HG03565 (cell line): ENCODE data around the gene EPM2A.

Experiments
- ATAC-seq: cut with Tn5 transposase; IDR thresholded peaks from one replicate; pipeline ENCODE4 v1.9.1; 2021; ENCODE audit warnings: mild to moderate bottlenecking, moderate library complexity; ENCODE audit not compliant: unreplicated experiment

Gene EPM2A

DNA sequence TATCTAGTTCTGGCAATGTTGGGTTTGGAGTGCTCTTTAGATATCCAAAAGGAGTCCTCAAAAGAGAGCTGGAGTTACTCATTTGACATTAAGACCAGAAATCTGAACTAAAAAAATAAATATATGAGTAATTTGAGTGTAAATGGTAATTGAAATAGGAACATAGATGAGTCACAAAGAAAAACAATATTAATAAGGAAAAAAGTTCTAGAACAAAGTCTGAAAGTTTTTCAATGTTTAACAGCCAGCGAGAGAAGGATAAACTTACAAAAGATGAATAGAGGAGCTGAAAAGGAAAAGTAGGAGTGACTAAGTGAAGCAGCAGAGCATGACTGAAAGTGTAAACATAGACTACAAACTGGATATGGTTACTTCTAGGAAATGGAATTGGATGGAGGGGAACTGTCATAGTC is 46.8 kb downstream of the EPM2A start:
- ATAC-seq: no peak

DNA sequence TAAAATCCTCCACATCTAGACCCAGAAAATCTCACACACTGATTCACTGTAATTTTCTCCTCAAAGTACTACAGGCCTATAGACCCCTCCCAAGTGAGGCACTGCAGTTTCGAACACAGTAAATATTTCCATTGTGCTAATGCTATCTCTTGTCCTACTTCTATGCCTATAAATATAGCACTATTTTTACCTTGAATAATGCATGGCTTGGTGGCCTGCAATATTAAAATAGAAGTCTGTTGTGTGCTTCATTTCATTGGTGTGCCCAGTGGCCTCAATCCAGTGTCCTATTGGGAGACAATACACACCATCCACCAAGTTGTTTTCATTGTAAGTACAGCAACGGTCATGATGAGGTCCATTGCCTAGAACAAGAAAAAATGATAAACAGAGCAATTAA is 49.4 kb downstream of the EPM2A start:
- no peak for ATAC-seq

DNA sequence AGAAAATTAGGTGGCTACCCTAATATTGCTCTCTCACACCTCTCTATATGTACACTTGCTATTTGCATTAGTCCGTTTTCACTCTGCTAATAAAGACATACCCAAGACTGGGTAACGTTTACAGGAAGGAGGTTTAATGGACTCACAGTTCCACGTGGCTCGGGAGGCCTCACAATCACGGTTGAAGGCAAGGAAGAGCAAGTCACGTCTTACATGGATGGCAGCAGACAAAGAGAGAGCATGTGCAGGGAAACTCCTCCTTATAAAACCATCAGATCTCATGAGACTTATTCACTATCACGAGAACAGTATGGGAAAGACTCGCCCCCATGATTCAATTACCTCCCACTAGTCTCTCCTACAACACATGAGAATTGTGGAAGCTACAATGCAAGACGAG is 53.4 kb downstream of the EPM2A start:
- ATAC-seq: no peak

DNA sequence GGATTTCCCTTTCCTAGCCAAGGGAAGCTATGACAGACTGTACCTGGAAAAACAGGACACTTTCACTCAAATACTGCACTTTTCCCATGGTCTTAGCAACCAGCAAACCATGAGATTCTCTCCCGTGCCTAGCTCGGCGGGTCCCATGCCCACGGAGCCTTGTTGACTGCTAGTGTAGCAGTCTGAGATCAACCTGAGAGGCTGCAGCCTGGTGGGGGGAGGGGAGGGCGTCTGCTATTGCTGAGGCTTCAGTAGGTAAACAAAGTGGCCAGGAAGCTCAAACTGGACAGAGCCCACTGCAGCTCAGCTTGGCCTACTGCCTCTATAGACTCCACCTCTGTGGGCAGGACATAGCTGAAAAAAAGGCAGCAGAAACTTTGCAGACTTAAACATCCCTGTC is 61.8 kb downstream of the EPM2A start:
- ATAC-seq: no peak

DNA sequence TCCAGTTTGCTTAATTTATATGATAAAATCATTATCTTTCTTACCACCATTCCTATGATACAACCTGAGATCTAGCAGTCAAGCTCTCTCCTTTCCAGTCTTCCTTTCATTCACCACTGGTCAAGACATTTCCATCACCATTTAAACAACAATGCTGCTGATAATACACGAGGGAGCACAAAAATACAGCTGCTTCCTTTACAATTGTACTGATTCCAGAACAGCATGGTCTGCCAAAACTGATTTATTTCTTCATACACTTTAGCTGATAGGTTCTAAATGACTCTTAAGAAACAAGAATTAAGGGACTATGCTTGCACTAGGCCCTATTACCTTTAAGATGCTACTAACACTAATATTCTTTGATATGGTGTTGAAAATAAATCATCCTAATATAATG is 65.0 kb downstream of the EPM2A start:
- ATAC-seq: no peak

DNA sequence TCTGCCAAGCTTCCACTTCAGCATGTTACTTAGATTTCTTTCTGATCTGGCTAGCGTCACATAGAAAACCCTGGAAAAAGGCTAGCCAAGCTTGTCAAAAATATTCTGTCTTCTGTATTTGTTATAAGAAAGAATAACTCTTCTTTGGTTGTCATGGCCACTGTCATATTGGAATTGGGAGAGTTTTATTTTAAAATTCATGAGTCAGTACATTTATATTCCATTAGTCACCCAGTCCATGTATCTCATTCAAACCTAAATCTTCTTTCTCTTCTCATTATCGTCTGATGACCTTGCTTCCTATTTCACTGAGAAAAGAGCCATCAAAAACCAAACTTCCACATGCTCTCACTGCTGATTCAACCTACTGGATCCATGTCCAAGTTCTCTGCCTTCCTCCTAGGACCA is 65.7 kb downstream of the EPM2A start:
- no peak for ATAC-seq

DNA sequence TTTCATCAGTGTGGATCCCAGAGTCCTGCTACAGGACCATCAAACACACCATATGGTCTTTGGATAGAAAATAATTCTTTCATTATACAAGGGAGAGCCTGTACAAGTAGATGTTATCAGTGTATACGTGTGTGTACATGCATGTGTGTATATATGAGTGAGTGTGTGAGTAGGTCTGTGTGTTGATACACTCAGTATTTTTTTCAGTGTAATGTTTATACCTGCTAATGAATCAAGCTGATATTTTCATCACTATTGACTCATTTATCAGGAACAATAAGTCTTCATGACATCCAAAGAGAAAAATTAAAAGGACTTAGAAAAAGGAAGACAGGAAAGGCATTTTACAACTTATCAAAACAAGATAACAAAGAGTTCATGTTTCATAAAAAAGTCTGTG is 66.5 kb downstream of the EPM2A start:
- no peak for ATAC-seq

DNA sequence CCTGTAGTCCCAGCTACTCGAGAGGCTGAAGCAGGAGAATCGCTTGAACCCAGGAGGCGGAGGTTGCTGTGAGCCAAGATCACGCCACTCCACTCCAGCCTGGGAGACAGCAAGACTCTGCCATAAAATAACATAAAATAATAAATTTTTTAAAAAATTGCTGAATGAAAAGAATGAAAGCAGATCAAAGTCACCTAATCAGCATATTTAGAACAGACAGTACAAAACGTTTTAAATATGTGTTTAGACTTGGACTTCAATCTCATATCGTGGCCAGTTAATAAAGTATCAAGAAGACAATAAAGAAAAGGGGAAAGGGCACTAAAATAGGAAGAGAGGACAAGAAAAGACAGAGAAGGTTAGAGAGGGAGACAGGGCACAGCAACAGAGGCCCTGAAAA is 74.6 kb downstream of the EPM2A start:
- ATAC-seq: no peak

DNA sequence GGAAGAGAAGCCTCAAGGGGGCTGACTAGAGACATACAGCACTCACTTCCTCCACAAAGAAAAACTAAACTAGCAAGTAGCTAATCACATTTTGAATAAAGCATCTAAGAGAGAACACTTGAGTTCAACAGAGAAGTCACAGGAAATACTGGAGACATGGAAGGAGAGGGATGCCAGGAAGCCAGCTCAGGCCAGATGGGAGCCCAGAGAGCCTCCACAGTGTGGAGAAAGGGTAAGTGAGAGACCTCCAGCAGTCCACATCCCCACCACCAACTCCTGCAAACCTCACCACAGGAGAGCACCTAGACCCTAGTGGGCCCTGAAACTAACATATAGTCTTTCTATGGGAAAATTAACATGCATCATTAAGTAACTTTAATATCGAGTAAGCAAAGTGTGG is 79.2 kb downstream of the EPM2A start:
- ATAC-seq: no peak

DNA sequence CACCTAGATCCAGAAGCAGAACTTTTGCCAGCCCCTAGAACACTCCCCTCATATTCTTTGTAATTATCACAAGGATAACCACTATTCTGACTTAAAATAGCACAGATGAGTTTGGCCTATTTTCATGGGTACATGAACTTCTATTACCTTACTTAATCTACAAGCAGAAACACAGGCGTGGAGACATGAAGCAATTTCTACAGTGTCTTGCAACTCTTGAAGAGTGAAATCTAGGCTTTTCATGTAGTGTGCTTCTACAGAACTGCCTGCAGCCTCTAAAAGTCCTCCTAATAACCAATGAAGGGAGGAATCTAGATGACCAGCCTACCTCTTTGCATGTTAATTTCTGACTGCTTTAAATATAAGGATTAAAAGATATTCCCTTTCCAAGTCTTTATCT is 82.7 kb downstream of the EPM2A start:
- no peak for ATAC-seq

DNA sequence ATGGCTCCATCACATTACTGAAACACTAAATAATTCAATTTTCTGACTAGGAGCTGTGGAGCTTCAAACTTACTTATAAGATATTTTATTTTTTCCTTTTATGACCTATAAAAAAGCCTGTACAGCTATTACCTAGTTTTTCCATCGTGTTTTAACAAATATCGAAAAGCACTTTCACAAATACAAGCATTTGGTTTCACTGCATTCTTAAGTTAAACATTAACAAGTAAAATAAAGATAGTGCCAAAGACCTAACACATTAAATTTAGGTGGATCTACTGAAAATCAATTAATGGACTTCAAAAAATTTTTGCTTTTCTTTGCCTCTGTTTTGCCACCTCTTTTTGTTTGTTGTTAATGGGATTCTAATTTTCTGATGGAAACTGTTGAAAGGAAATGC is 83.3 kb downstream of the EPM2A start:
- no peak for ATAC-seq

DNA sequence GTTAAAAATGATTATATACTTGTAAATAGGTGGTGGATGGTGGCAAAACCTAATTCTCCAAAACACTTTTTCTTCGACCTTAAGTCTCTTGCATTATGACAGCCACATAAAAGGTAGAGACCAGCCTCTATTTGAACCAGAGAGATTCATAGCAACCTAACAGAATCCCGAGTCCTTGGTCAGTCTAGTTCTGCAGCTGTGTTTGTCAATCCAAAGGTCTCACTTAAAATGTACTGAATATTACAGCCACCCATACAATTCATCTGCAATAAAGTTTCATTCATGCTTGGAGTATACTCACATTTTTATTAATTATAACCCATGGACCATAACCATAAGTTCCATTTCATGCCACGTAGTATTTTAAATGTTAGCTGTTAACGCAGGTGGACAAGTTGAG is 87.2 kb downstream of the EPM2A start:
- no peak for ATAC-seq

DNA sequence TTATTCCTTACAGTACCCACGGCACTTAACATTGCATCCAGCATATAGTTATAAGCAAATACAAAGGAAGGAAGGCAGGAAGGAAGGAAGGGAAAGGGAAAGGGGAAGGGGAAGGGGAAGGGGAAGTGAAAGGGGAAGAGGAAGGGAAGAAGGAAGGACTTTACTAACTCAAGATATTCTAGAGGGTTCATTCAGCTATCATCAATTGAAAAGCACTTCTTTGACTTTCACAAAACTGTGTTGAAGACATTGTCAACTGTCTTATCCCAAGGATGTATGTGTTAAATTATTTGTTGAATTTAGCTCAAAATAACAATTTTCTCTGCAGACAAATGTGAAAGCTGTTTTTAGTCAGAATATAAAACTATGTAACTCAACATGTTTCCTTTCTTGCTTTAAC is 87.7 kb downstream of the EPM2A start:
- ATAC-seq: no peak

DNA sequence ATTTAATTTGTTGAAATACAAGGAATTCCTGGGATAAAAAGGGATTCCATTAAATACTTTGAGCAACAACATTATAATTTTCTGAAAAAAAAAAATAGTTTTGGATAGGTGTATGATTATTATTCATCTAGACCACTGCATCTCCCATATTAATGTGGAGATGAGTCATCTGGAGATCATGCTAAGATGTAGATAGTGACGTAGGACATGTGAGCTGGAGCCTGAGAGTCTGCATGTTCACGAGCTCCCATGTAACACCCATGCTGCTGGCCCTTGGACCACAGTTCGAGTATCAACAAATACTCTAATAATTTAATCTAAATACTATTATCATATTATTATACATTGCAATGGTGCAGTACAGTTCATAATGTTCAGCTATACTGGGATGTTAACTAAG is 91.6 kb downstream of the EPM2A start:
- no peak for ATAC-seq

DNA sequence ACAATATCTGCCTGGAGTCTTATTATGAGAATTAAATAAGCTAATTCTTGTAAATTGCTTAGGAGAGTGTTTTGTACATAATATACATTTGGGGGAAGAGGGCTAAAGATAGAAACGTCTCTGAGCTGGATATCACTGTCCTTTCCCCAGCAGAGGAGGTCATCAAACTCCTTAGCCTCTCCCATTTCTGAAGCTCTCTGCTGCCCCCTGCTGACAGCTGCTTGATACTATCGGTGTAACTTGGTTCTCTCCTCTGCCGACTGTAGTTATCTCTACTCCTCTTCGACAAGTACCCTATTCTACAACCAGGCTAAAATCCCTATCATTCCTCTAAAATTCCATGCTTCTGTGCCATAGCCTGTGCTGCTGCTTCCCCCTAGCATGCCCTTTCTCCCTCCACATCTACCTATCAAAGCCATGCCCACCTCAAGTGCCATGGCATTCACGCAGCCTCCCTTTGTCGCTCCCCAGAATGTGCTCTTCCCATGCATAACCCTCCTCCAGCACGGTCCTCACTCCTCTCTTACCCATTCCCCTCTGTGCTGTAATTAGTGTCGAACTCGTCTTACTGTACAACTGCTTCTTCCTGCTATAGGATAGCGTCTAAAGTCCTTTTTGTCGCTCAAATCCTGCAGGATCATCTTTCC is 101.2 kb downstream of the EPM2A start:
- peak; percentile 91 for ATAC-seq

DNA sequence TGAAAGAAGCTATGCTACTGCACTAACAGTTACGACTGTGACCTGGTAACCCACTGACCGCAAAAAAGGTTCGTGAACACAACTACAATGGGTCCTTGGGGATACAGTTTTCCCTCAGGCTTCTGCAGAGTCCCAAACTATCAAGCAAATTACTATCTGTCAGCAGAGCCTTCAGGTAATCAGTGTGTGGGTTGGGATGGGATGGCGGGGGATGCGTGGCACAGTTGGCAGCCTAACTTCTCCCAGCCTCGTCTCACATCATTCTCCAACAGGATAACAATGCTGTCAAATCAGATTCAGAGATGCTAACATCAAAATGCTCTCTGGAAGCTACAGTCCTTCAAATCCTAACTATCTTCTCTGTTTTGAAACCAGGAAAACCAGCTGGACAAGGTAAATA is 102.3 kb downstream of the EPM2A start:
- ATAC-seq: no peak

DNA sequence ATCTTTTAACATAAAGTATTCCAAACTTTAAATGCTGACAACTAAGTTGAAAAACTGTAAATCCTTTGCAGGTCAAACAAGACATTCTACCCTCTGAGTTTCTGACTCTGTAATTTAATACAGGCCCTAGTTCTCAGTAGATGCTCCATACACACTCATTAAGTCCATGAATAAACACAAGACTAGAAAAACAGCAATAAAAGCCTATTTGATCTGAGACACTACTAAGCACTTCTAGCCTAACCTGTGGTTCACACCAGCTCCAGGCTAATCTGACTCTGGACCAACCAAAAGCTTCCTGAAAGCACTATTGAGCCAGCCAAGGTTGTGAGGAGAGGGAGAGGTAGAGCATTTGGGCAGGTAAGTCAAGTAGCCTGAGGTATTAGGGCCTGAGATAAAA is 103.9 kb downstream of the EPM2A start:
- ATAC-seq: no peak

DNA sequence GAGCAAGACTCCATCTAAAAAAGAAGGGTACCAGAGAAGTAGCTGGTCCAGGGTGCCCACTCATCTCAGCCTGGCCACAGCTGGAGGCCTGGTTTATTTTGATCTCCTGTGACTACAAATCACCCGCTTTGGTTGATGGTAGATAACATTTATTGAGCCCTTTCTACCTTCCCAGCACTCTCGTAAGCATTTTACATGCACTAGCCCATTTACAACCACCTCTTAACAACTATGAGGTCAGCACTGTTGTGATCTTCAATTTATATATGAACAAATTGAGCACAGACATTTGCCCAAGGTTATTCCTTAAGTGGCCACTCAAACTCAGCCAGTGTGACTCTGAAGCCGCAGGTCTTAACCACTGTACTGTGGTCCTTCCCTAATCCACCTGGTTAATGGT is 104.7 kb downstream of the EPM2A start:
- ATAC-seq: no peak

DNA sequence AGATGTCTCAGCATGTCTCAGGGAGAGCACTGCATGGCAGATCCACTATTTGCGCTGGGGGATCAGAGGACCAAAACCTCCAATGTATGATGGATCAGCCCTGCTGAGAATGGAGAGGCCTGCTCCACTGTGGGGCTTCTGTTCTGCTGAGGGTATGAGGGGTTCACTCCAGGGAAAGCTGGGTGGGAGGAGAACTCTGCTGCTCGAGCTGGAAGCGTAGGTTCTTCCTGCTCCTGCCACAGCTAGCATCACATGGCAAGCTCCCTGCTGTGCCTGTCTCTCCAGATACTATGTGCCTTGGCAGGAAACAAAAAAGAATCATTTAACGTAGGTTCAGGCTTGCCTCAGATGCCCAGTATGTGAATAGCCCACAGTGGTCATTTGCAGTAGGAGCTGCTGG is 105.8 kb downstream of the EPM2A start:
- ATAC-seq: no peak

DNA sequence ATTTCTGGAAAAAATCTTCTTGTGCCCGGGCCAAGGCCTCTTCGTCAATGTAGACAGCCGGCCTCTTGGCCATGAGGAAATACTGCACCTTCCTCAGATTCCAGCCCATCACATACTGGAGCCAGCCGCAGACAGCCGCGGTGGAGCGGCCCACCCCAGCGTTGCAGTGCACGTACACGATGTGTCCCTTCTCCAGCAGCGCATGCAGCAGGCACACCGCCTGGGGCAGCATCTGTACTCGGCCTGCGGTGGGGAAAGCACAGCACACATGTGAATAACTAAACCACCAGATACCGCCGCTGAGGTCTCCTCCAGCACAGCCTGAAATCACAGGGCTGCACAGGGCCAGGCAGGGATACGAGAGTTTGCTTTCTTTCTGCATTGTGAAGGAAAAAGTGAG is 107.9 kb downstream of the EPM2A start:
- ATAC-seq: no peak

DNA sequence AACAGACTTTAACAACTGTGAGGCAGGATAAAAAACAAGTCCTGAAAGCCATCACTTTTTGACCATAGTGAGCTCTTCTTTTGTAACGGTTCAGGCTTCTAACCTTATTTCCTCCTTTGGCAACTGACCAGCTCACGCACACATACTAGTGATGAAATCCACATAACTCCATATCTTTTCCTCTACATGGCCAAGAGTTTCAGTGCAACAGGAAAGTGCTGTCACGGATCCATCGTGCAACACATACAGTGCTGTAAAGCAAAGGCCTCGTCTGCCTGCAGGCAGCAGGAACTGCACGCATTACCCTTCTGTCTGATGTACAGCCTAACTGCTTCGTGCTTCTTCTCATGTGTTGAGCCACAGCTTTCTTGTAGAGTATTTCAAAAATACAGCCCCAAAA is 108.5 kb downstream of the EPM2A start:
- no peak for ATAC-seq

DNA sequence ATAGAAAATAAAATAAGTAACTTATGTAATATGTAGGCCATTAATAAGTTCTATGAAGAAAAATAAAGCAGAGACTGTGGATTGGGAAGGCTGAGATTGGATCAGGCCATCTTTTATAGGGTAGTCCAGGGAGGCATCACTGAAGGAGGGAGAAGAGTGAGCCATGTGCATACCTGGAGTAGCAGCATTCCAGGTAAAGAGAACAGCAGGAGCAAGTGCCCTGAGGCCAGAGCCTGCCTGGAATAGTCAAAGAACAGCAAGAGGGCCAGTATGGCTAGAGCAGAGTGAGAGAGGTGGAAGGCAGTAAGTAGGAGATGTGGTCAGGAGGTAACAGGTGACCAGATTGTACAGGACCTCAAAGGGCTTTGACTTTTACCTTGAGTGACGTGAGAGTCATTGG is 112.1 kb downstream of the EPM2A start:
- ATAC-seq: no peak

DNA sequence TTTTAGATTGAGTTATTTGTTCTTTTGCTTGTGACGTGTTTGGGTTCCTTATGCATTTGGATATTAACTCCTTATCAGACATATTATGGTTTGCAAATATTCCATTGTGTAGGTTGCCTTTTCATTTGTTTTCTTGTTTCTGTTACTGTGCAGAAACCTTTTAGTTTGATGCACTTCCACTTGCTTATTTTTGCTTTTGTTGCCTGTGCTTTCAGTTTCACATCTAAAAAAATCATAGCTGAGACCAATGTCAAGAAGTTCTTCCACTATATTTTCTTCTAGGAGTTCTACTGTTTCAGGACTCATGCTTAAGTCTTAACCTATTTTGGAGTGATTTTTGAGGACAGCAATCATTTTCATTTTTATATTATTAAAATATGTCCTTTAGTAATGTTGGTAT is 113.5 kb downstream of the EPM2A start:
- no peak for ATAC-seq

DNA sequence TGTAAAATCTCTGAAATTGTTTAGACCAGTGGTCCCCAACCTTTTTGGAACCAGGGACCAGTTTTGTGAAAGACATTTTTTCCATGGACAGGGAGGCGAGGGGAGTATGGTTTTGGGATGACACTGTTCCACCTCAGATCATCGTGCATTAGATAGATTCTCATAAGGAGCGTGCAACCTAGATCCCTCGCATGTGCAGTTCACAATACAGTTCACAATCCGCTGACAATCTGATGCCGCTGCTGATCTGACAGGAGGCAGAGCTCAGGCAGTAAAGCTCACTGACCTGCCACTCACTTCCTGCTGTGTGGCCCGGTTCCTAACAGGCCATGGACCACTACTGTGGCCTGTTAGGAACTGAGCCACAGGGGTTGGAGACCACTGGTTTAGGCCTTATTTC is 115.2 kb downstream of the EPM2A start:
- ATAC-seq: no peak
